GM12878 (cell line): Measurements from ENCODE around the gene OLIG2.

Experiments
- ATF3 ChIP-seq: IDR thresholded peaks from 2 replicates; pipeline ENCODE4 v1.6.1; 2011; ENCODE audit warnings: low read depth, mild to moderate bottlenecking, low read length, moderate library complexity, borderline replicate concordance; ENCODE audit errors: extremely low read depth
- BHLHE40 ChIP-seq, 2 experiments: fragments of 450-650 bp in 1 of 2; IDR thresholded peaks; 2 replicates each; pipeline ENCODE4 v1.6.1; 2011 to 2017; ENCODE audit warnings: low read depth in 2 of 2, borderline replicate concordance in 1 of 2, improper control_type of control experiment in 1 of 2, low read length in 1 of 2, mild to moderate bottlenecking in 1 of 2
- CBX5 ChIP-seq: sonication (generic); IDR thresholded peaks from 2 replicates; pipeline ENCODE4 v1.6.1; 2016; ENCODE audit warnings: low read depth, moderate library complexity, mild to moderate bottlenecking, inconsistent platforms
- CTCF ChIP-seq, 3 experiments: IDR thresholded peaks in 2 of 3; conservative IDR thresholded peaks in 1 of 3; 2 replicates each; pipeline ENCODE4 v1.5.1; 2011; ENCODE audit warnings: low read depth in 3 of 3, low read length in 3 of 3, mild to moderate bottlenecking in 3 of 3, control low read depth in 2 of 3, moderate library complexity in 2 of 3, inconsistent platforms in 1 of 3, mixed read lengths in 1 of 3; ENCODE audit not compliant: control insufficient read depth in 2 of 3, insufficient read depth in 1 of 3; ENCODE audit errors: extremely low read depth in 1 of 3
- EZH2 ChIP-seq: IDR thresholded peaks from 2 replicates; pipeline ENCODE4 v1.6.1; 2012; ENCODE audit warnings: low read depth, mild to moderate bottlenecking, control low read depth, inconsistent platforms, low read length, borderline replicate concordance; ENCODE audit not compliant: control insufficient read depth
- JUND ChIP-seq: IDR thresholded peaks from 2 replicates; pipeline ENCODE4 v1.6.1; 2012; ENCODE audit warnings: low read depth, mild to moderate bottlenecking, low read length, improper control_type of control experiment, moderate library complexity
- NRF1 ChIP-seq: conservative IDR thresholded peaks from 2 replicates; pipeline ENCODE4 v1.6.1; 2011; ENCODE audit warnings: mild to moderate bottlenecking, low read depth, low read length, improper control_type of control experiment
- POLR2A ChIP-seq: IDR thresholded peaks from 2 replicates; pipeline ENCODE4 v1.6.1; 2011; ENCODE audit warnings: low read depth, mild to moderate bottlenecking, low read length
- POLR2AphosphoS5 ChIP-seq: IDR thresholded peaks from 2 replicates; pipeline ENCODE4 v1.6.1; 2011; ENCODE audit warnings: mild to moderate bottlenecking, low read length, inconsistent platforms
- RFX5 ChIP-seq: IDR thresholded peaks from 2 replicates; pipeline ENCODE4 v1.6.1; 2011; ENCODE audit warnings: low read depth, low read length, improper control_type of control experiment
- SUPT20H ChIP-seq: IDR thresholded peaks from 2 replicates; pipeline ENCODE4 v1.6.1; 2011; ENCODE audit warnings: low read depth, mild to moderate bottlenecking, low read length, moderate library complexity, borderline replicate concordance; ENCODE audit not compliant: control insufficient read depth

- TF ChIP-seq JUND (no peak), POLR2A (no peak), CTCF (IDR thresholded peaks at IDR 0.05 in 2 of 3, conservative IDR thresholded peaks at IDR 0.05 in 1 of 3; ENCODE audit: control insufficient read depth in 2 of 3, extremely low read depth in 1 of 3, insufficient read depth in 1 of 3, low read depth in 3 of 3, low read length in 3 of 3) (no peak), ATF3 (no peak), EZH2 (no peak), BHLHE40 (IDR thresholded peaks at IDR 0.05; ENCODE audit: borderline replicate concordance in 1 of 2, low read depth in 2 of 2, low read length in 1 of 2) (no peak), SUPT20H (no peak), NRF1 (no peak), POLR2AphosphoS5 (no peak), RFX5 (no peak), CBX5 (no peak)
These were observed 49.4 kb downstream of the OLIG2 start for GRCh38 chr21:33075128-33075527.
